ENCODE measurements around the gene COL28A1.

DNA sequence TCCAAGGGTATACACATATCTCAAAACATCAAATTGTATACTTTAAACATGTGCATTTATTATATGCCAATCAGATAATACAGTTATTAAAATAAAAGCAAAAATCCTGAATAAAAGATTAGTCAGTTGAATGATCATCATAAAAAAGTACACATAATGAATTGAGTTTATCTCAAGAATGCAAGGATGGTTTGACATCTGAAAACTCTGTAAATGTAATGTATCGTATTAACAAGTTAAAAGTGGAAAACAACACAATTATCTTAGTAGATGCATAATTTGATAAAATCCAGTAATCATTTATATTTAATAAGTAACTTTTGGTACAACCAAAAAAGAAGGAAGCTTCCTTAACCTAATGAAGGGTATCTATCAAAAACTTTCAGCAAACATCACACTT, 86.6 kb downstream of the COL28A1 start:
- no peak for TF ChIP-seq CHD2 (IDR thresholded peaks at IDR 0.05; ENCODE audit: low read depth, low read length)
- TF ChIP-seq RXRB (CRISPR knock-in tag; IDR thresholded peaks at IDR 0.05; ENCODE audit: borderline replicate concordance), result no peak
- no peak for TF ChIP-seq BRCA1 (CRISPR knock-in tag; IDR thresholded peaks at IDR 0.05)
- no peak for TF ChIP-seq NR2F2 (IDR thresholded peaks at IDR 0.05; ENCODE audit: borderline replicate concordance, low read depth)

Data from HepG2 (cell line).